Left lung (tissue), 10 donors: ENCODE data around the gene RNF223. TPM values are rescaled to one million over a fixed set of nuclear protein-coding genes. Genes with fewer than 3 reads are reported as not detected.

Experiments used
- ATAC-seq: fragments of 200-7000 bp; cut with Tn5 transposase; one replicate; pipeline ENCODE4 v1.9.1; 2020; ENCODE audit warnings: moderate library complexity
- DNase-seq, 4 donors: peaks; one replicate each; pipeline ENCODE4 v3.0.0-alpha.2; 2013 to 2020
- H3K27ac ChIP-seq, 2 donors: fragments of 200-600 bp; sonication (generic) in 1 of 2; one replicate each; pipeline versions ENCODE4 v1.5.0 to v1.8.0; 2020 to 2021
- H3K27me3 ChIP-seq, 2 donors: fragments of 200-600 bp; sonication (generic) in 1 of 2; one replicate each; pipeline versions ENCODE4 v1.5.0 to v1.8.0; 2020 to 2021
- H3K36me3 ChIP-seq, 2 donors: fragments of 200-600 bp; sonication (generic) in 1 of 2; one replicate each; pipeline versions ENCODE4 v1.5.0 to v1.8.0; 2020 to 2021
- H3K4me1 ChIP-seq, 2 donors: fragments of 200-600 bp; one replicate each; pipeline ENCODE4 v1.8.0; 2021
- H3K4me3 ChIP-seq, 2 donors: fragments of 200-600 bp; sonication (generic) in 1 of 2; one replicate each; pipeline versions ENCODE4 v1.5.0 to v1.8.0; 2020 to 2021; ENCODE audit warnings: mild to moderate bottlenecking in 1 of 2
- H3K9me3 ChIP-seq, 2 donors: fragments of 200-600 bp; sonication (generic) in 1 of 2; one replicate each; pipeline versions ENCODE4 v1.5.0 to v1.8.0; 2020 to 2021
- CTCF ChIP-seq, 2 donors: fragments of 200-600 bp; sonication (generic) in 1 of 2; IDR thresholded peaks; one replicate each; pipeline versions ENCODE4 v1.5.0 to v1.8.0; 2021; ENCODE audit warnings: antibody characterized with exemption in 2 of 2
- intact Hi-C, 2 donors: fragments of 100-400 bp; cut with DNase I; formaldehyde crosslinking; loops; one replicate each; pipeline versions ENCODE4 v1.11.2 to v1.14.2; 2022
- polyA plus RNA-seq, 6 donors: library from polyadenylated mRNA; unstranded; fragments of 120-200 nt; gene quantifications; one replicate each; pipeline ENCODE4 v1.2.1, GENCODE V29; 2013; ENCODE audit not compliant: insufficient read length in 6 of 6
- total RNA-seq, 2 donors: library from RNA; stranded (reverse); fragmentation: NEBNext Ultra II Directional; extraction: Animal tissue kit (Norgen Biotek cat#: 25700); gene quantifications; one replicate each; pipeline ENCODE4 v1.2.1, GENCODE V29; 2021
- donor health status: DM: no; HTN: yes; CAD: no.
- donor health status: DM: no; HTN: no; CAD: no.

RNF223 gene
- total and polyA plus RNA-seq, 8 donors, result 0.13 to 1.7 (median 0.18) TPM

- intact Hi-C loops, result no loop called here
- H3K4me1 ChIP-seq, result peaks cover 6 to 25% of the 10 kb centered on the region in 2 donors
- ATAC-seq (no peak), DNase-seq (no peak)
- no peak overlapping the region for H3K27ac ChIP-seq
- H3K4me3 ChIP-seq, result no peak overlapping the region
- no peak for TF ChIP-seq CTCF (IDR thresholded peaks at IDR 0.05)
- H3K36me3 ChIP-seq, result peaks cover 0 to 38% of the 10 kb centered on the region in 2 donors
- no peaks in the 10 kb centered on the region for H3K9me3 ChIP-seq
- peaks cover 15 to 45% of the 10 kb centered on the region in 2 donors for H3K27me3 ChIP-seq
Measured at GRCh38 chr1:1055841-1056736, 18.0 kb downstream of the RNF223 start.

GRCh38 chr1:1054971-1055370, 19.1 kb downstream of the RNF223 start:
- no peak overlapping the region for H3K27ac ChIP-seq
- intact Hi-C loops, result no loop called here
- ATAC-seq (no peak), DNase-seq (no peak)
- no peak overlapping the region for H3K4me3 ChIP-seq
- TF ChIP-seq CTCF (IDR thresholded peaks at IDR 0.05), result no peak
- peaks cover 4 to 34% of the 10 kb centered on the region in 2 donors for H3K27me3 ChIP-seq
- no peaks in the 10 kb centered on the region for H3K9me3 ChIP-seq
- peaks cover 0 to 49% of the 10 kb centered on the region in 2 donors for H3K36me3 ChIP-seq
- peaks cover 6 to 20% of the 10 kb centered on the region in 2 donors for H3K4me1 ChIP-seq

GRCh38 chr1:1054099-1054700, 19.9 kb downstream of the RNF223 start:
- no peak for TF ChIP-seq CTCF (IDR thresholded peaks at IDR 0.05)
- ATAC-seq, result no peak
- no peak overlapping the region for H3K4me3 ChIP-seq
- peaks cover 0 to 26% of the 10 kb centered on the region in 2 donors for H3K27me3 ChIP-seq
- no peak for DNase-seq
- H3K36me3 ChIP-seq, result peaks cover 0 to 56% of the 10 kb centered on the region in 2 donors
- no peak overlapping the region for H3K27ac ChIP-seq
- no peaks in the 10 kb centered on the region for H3K9me3 ChIP-seq
- intact Hi-C loops, result no loop called here
- peaks cover 6 to 13% of the 10 kb centered on the region in 2 donors for H3K4me1 ChIP-seq

GRCh38 chr1:1053682-1054081, 20.4 kb downstream of the RNF223 start:
- no peak overlapping the region for H3K27ac ChIP-seq
- peaks cover 0 to 21% of the 10 kb centered on the region in 2 donors for H3K27me3 ChIP-seq
- H3K4me3 ChIP-seq, result no peak overlapping the region
- DNase-seq (no peak), ATAC-seq (no peak)
- peaks cover under 1 to 8% of the 10 kb centered on the region in 2 donors for H3K4me1 ChIP-seq
- no peaks in the 10 kb centered on the region for H3K9me3 ChIP-seq
- intact Hi-C loops, result no loop called here
- peaks cover 0 to 56% of the 10 kb centered on the region in 2 donors for H3K36me3 ChIP-seq
- no peak for TF ChIP-seq CTCF (IDR thresholded peaks at IDR 0.05)

- Histone ChIP-seq H3K36me3 (peaks cover 0 to 58% of the 10 kb centered on the region in 2 donors), H3K4me1 (peaks cover 0 to under 1% of the 10 kb centered on the region in 2 donors), H3K27ac (no peak overlapping the region), H3K4me3 (no peak overlapping the region), H3K9me3 (no peaks in the 10 kb centered on the region), H3K27me3 (peaks cover 0 to 14% of the 10 kb centered on the region in 2 donors)
- ATAC-seq (no peak), DNase-seq (no peak)
- intact Hi-C loops, result no loop called here
- no peak for TF ChIP-seq CTCF (IDR thresholded peaks at IDR 0.05)
Measured at GRCh38 chr1:1053022-1053421, 21.1 kb downstream of the RNF223 start.
